Endothelial cell of hepatic sinusoid (primary cell): ENCODE measurements around the gene API5.

Experiments
- in situ Hi-C: cut with HindIII; loops from 2 replicates; pipeline ENCODE4 v1.10.0; 2017; ENCODE audit warnings: low sequenced_read_pairs

Gene API5

DNA sequence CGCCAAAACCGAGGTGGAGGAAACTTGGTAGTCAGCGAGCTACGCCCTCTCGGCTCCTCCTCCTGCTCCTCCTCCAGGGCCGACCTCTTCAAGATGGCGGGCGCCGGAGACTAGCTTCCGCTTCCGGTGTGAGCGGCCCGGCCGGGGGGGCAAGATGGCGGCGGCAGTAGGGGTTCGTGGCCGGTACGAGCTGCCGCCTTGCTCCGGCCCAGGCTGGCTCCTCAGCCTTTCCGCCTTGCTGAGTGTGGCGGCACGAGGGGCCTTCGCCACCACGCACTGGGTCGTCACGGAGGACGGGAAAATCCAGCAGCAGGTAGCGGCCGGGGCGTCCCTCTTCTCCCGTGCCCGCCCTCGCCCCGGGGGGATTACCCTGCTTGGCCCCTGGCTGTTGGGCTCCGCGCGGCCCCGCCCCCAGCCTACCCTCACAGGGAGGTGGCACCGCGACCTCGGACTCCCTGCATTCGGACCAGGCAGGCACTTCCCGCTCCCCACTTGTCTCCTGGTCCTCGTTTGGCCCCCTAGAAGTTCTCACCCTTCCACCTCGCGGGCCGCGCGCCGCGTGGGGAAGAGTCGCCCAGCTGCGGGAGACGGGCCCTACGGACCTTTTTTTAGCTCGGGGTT, 47.1 kb downstream of the API5 start, which contains the start of gene TTC17:
TSS of gene TTC17 (plus strand) at position 120 of the 621 bp plus-strand sequence. CDS start at position 155, 35 bp downstream.
- in situ Hi-C loops: no loop called here

DNA sequence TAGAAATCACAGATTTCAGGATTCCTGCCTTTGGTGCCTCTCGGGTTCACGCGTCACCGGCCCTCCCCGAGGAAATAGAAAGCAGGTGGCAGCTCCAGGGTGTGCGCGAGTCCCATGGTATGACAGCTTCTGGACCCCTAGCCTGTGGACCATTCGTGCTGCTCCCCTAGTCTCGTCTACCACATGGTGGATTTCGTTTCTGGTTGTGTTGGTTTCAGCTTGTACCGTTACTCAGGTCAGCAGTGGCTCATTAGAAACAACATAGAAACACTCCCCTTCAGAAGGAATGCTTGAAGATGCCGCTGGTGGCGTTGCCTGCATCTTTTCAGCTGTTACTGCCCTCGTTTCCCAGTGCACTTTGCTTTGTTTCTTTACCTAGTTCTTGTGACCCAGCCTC, 47.6 kb downstream of the API5 start:
- in situ Hi-C loops: no loop called here

DNA sequence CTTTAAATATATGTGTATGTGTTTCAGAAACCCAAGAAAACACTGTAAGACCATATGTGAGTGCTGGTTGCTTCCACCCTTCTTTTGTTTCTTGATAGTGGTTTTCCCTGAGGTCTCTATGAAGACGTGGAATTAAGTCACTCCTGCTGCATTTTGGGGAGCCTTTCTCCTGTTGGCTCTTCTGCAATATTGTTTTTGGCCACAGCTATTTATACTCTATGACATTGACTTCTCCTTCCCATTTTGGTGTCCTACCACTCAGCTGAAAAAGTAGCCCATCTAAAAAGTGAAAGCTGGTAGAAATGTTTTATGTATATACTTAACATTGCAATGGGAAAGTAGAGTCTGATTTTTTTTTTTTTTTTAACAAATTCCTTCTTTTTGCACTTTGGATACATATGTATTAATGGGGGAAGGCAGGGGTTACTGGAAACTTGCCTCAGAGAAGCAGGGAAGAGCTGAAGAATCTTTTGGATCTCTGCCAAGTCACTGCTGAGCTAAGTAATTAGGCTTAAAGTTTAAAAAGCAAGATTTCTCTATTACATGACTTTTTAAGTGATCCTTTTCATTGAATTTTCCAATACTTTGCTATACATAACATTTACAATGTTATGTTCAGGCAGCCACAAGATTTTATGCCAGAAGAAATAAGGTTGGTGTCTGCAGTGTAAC, 48.7 kb downstream of the API5 start:
- in situ Hi-C loops: no loop called here

- in situ Hi-C loops: no loop called here
Observed at GRCh38 chr11:43366677-43367076, 54.9 kb downstream of the API5 start.

DNA sequence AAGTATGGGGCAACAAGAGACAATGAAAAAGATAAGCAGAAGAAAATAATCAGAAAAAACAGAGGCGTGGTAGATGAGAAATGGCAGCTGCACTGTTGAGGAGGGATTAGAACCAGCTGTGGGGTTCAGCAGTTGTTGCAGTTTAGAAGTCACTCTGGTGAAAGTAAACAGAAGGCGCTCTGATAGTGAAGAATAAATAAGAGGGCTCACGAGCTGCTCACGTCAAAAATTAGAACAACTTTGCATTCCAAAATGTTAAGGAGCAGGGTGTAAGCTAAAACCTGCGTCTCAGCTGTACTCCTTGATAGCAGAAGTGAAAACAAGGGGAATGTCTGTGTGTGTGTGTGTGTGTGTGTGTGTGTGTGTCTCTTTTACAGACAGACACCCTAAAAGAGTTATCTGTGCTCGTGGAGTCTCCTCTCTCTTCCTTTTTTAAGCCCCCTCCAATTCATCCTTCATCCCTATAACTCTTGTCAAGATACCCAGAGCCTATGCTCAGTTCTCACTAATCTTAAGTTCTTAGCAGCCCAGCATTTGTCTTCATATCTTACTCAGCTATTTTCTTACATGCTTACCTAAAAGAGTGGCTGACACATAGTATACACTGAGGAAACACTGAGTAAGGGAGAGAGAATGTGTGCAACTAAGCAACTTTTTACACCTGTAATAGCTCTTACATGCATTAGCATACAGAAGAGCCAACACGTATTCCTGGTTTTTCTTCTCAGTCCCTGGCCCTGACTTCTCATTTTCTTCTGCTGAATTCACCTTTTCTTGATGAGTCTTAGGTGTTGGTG, 55.8 kb downstream of the API5 start:
- in situ Hi-C loops: no loop called here

DNA sequence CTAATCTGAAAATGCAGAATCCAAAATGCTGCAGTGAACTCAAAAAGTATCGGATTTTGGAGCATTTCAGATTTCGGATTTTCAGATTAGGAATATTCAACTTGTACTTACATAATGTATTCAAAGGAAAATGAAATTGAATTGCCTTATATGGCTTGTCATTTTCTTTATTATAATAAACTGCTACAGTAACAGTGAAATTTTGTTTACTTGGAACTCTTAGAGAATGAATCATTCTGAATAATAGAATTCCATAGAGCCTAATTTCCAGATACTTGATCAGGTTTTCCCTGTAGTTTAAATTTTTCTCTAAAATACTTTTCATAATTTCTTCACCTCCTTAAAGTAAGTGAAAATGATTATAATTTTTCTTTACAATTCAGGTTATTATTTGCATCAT, 64.3 kb downstream of the API5 start:
- in situ Hi-C loops: no loop called here

GRCh38 chr11:43376594-43376993, 64.8 kb downstream of the API5 start:
- in situ Hi-C loops: no loop called here

- in situ Hi-C loops: no loop called here
Observed at GRCh38 chr11:43377389-43377788, 65.6 kb downstream of the API5 start.

- in situ Hi-C loops: no loop called here
Observed at GRCh38 chr11:43378897-43379296, 67.1 kb downstream of the API5 start.

DNA sequence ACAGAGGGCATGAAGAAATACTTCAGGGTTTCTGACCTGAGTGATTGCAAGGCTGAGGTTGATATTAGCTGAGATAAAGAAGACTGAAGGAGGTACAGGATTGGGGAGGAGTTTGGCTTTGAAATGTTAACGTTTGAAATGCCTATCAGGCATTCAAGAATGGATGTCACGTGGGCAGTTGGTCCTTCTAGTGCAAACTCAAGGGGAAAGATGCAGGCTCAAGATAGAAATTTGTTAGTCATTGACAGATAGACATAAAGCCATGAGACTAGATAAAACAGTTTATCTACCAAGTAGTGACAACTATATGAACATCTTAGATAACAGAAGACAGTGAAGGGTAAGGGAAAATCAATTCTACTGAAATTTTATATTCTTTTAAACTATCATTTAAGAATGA, 70.0 kb downstream of the API5 start:
- in situ Hi-C loops: no loop called here

DNA sequence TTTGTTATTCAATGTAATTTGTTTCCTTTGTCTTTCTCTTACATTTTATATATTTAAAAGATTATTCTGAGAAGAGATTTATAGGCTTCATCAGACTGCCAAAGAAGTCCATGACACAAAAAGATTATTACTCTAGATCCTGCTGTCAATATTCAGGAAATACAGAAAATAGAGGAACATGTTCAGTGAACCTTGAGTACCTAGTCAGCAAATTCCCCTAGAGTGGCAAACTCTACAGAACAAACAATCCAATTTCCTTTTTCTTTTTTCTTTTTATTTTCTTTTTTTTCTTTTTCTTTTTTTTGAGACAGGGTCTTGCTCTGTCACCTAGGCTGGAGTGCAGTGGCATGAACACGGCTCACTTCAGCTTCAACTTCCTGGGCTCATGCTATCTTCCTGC, 70.8 kb downstream of the API5 start:
- in situ Hi-C loops: no loop called here

DNA sequence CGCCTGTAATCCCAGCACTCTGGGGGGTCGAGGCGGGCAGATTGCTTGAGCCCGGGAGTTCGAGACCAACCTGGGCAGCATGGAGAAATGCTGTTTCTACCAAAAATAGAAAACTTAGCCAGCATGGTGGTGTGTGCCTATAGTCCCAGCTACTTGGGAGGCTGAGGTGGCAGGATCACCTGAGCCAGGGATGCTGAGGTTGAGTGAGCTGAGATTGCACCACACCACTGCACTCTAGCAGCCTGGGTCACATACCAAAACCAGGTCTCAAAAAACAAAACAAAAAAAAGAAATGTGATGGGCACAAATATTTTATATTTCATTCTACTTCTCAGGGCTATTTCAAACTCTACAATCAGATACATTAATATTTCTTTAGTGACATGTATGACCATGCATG, 72.6 kb downstream of the API5 start:
- in situ Hi-C loops: no loop called here

GRCh38 chr11:43392713-43393112, 80.9 kb downstream of the API5 start:
- in situ Hi-C loops: no loop called here

GRCh38 chr11:43393765-43394355, 82.1 kb downstream of the API5 start:
- in situ Hi-C loops: no loop called here
